ENCODE data around the gene CSNK1G1. TPM values are rescaled to one million over a fixed set of nuclear protein-coding genes. Genes with fewer than 3 reads are reported as not detected.

The CSNK1G1 gene
- total and polyA plus RNA-seq, 2 of the 8 experiments (the other 6 are each of a cell fraction or from before 2014, with no cell fraction given), result 6.0 to 12.9 TPM

DNA sequence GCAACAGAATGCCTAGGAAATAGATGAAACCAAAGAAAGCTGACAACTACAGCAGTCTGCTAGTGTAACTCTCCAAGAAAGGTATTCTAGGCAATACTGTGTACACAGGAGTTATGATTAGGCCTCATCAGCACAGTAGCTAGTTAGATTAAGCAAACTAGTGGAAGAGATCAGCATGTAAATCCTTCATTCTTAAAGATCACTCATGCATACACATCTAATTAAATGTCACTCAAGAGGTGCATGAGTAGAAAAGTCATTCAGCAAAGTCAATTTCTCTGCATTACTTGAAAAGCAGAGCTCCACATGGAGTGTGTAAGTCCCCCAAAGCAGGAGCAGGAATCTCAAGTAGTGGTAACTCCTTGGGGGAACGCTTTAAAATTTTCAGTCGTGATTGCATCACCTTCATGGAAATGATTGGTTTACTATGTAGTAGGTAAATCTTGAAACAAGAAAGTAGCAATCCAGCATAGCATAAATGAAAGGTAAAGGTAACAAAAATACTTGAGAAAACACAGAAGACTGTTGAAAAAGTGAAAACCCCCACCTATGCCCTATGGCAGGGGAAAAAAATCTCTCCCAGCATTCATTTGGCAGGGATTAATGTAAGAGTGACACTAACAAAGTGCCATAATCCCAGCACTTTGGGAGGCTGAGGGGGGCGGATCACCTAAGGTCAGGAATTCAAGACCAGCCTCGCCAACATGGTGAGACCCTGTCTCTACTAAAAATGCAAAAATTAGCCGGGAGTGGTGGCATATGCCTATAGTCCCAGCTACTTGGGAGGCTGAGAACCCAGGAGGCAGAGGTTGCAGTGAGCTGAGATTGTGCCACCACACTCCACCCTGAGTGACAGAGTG lies 163.8 kb downstream of the CSNK1G1 start:
- CTCF ChIA-PET (ENCODE audit: partially characterized antibody), result interaction anchor here (1.2 to 2.0 kb wide), 2 partner anchors 14 to 39 kb away, joined by 6 read pairs; no protein-coding TSS in a partner anchor
- Histone ChIP-seq H3K4me2 (ENCODE audit: insufficient read depth in 1 of 2, low read depth in 2 of 2, low read length in 2 of 2) (no peak overlapping the region), H4K20me1 (replicated peaks in 1 of 2; ENCODE audit: control insufficient read depth in 1 of 2, insufficient read depth in 2 of 2, low read length in 2 of 2) (no peaks in the 10 kb centered on the region), H3K27me3 (replicated peaks in 1 of 4; ENCODE audit: control insufficient read depth in 3 of 4, extremely low read depth in 1 of 4, insufficient read depth in 3 of 4, low read length in 3 of 4) (no peaks in the 10 kb centered on the region), H3K23ac (ENCODE audit: insufficient read length) (no peak overlapping the region), H3K14ac (ENCODE audit: insufficient read length) (no peak overlapping the region), H3K4me3 (ENCODE audit: extremely low read depth in 1 of 4, insufficient read depth in 2 of 4, low read depth in 3 of 4, low read length in 4 of 4) (no peak overlapping the region), H2BK120ac (replicated peaks; ENCODE audit: low read depth, low read length) (no peak overlapping the region), H3K23me2 (ENCODE audit: low read depth, low read length) (no peaks in the 10 kb centered on the region), H4K8ac (ENCODE audit: extremely low read depth, insufficient read depth, low read length) (no peak overlapping the region), H3K9ac (replicated peaks in 1 of 4; ENCODE audit: extremely low read depth in 1 of 4, low read depth in 3 of 4, low read length in 3 of 4) (no peak overlapping the region), H4K5ac (ENCODE audit: insufficient read length, low read depth, low read length) (no peak overlapping the region), H4K91ac (replicated peaks; ENCODE audit: insufficient read length, low read length) (no peak overlapping the region), H3K79me1 (ENCODE audit: low read depth, low read length) (no peaks in the 10 kb centered on the region), H2BK12ac (ENCODE audit: low read depth, low read length) (no peak overlapping the region), H3K4me1 (replicated peaks in 1 of 4; ENCODE audit: control insufficient read depth in 3 of 4, insufficient read depth in 4 of 4, low read length in 3 of 4) (no peaks in the 10 kb centered on the region), H3K9me3 (ENCODE audit: insufficient read depth in 2 of 2, low read depth in 1 of 2, low read length in 1 of 2) (no peaks in the 10 kb centered on the region), H2AFZ (ENCODE audit: low read length) (no peak overlapping the region), H3K18ac (ENCODE audit: extremely low read depth, low read length) (no peak overlapping the region), H2BK15ac (ENCODE audit: low read length) (no peak overlapping the region), H3K4ac (replicated peaks; ENCODE audit: insufficient read length, low read depth, low read length) (no peak overlapping the region), H3K36me3 (ENCODE audit: control insufficient read depth in 2 of 4, insufficient read depth in 4 of 4, low read length in 3 of 4) (no peaks in the 10 kb centered on the region), H2BK5ac (ENCODE audit: low read depth, low read length) (no peak overlapping the region), H3K27ac (ENCODE audit: low read depth, low read length) (no peak overlapping the region), H2BK20ac (ENCODE audit: low read length) (no peak overlapping the region), H3K56ac (replicated peaks; ENCODE audit: insufficient read length, low read depth, low read length) (no peak overlapping the region), H2AK5ac (ENCODE audit: low read depth, low read length) (no peak overlapping the region), H3K79me2 (ENCODE audit: control insufficient read depth in 1 of 2, insufficient read depth in 2 of 2, low read length in 2 of 2) (no peaks in the 10 kb centered on the region)
- POLR2A ChIA-PET (ENCODE audit: partially characterized antibody), result interaction anchor here (0.9 kb wide), 1 partner anchor 29 kb away, joined by 3 read pairs; no protein-coding TSS in a partner anchor
- DNase-seq (ENCODE audit: low read depth in 1 of 2, low spot score in 2 of 2), result no peak
- TF ChIP-seq ASH2L (IDR thresholded peaks at IDR 0.05; ENCODE audit: low read length) (no peak), CEBPB (IDR thresholded peaks at IDR 0.05; ENCODE audit: low read depth, low read length) (peak; percentile 46; the same call in 1 of the 2 replicates)
- WGBS, 2 experiments (ENCODE audit: extremely low coverage in 1 of 2, insufficient coverage in 1 of 2, insufficient read length in 1 of 2, insufficient replicate concordance in 2 of 2, low coverage in 1 of 2, low lambda C conversion rate in 2 of 2, missing lambda C conversion rate in 1 of 2), result 84% methylated on average over 5 of the region's 5 CpGs; no CpG with 5 or more reads in 1 of the 2 experiments
- FAIRE-seq, result no peak
